Adipocyte (in vitro differentiated cells): ENCODE measurements around the gene CCDC88A.

Experiments used
- DNase-seq: peaks from one replicate; pipeline ENCODE4 v3.0.0-alpha.2; 2015; ENCODE audit warnings: low read depth
- H3K27me3 ChIP-seq: replicated peaks from 2 replicates; pipeline ENCODE4 v1.7.0; 2013; ENCODE audit warnings: mild to moderate bottlenecking, low read length, moderate library complexity; ENCODE audit not compliant: control insufficient read depth, insufficient read depth
- H3K36me3 ChIP-seq: 2 replicates; pipeline ENCODE4 v1.7.0; 2013; ENCODE audit warnings: low read length, mild to moderate bottlenecking, moderate library complexity; ENCODE audit not compliant: control insufficient read depth, insufficient read depth, severe bottlenecking
- H3K4me1 ChIP-seq: 2 replicates; pipeline ENCODE4 v1.7.0; 2013; ENCODE audit warnings: mild to moderate bottlenecking, low read length, moderate library complexity; ENCODE audit not compliant: control insufficient read depth, insufficient read depth
- H3K4me3 ChIP-seq: 2 replicates; pipeline ENCODE4 v1.7.0; 2013; ENCODE audit warnings: mild to moderate bottlenecking, low read length, moderate library complexity
- H3K9ac ChIP-seq: 2 replicates; pipeline ENCODE4 v1.7.0; 2013; ENCODE audit warnings: mild to moderate bottlenecking, low read length, moderate library complexity
- H3K9me3 ChIP-seq: 2 replicates; pipeline ENCODE4 v1.7.0; 2013; ENCODE audit warnings: mild to moderate bottlenecking, low read length, moderate library complexity; ENCODE audit not compliant: control insufficient read depth

Gene CCDC88A

DNA sequence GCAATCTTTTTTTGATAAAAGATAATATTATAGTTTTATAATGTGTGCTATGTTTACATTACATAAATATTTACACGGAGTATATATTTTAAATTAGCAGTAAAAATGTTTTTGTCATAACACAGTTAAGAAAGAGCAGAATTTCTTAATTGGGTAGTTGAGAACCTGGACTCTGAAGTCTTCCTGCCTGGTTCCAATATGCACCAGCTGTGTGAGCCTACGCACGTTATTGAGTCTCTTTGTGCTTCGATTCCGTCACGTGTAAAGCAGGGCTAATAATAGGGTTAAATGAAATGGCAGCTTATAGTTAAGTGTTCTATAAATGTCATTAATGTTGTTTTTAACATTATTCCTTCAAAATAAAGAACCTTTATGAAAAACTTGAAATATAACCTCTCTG lies 1.2 kb upstream of the CCDC88A start:
- H3K27me3 ChIP-seq: no peaks in the 10 kb centered on the region
- H3K9me3 ChIP-seq: no peaks in the 10 kb centered on the region
- H3K4me1 ChIP-seq: peaks cover 32% of the 10 kb centered on the region
- H3K9ac ChIP-seq: peak overlapping the region; percentile 93
- no peaks in the 10 kb centered on the region for H3K36me3 ChIP-seq
- no peak for DNase-seq
- H3K4me3 ChIP-seq: peak overlapping the region; percentile 96

DNA sequence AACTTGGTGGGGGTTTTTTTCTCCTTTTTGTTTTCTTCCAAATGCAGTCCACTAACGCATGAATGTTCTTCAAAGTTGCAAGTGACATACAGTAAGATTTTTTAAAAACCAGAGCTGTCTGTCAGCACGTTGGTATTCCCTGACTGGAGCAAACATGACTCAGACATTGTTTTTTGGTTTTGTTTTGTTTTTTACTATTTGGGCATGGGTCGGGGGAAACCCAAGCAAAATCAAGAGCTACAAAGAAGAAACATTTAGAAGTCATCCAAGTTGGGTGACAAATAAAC lies 726 bp upstream of the CCDC88A start:
- Histone ChIP-seq H3K4me1 (peaks cover 28% of the 10 kb centered on the region), H3K9me3 (no peaks in the 10 kb centered on the region), H3K27me3 (no peaks in the 10 kb centered on the region), H3K9ac (peak overlapping the region; percentile 93), H3K36me3 (no peaks in the 10 kb centered on the region), H3K4me3 (peak overlapping the region; percentile 96)
- peak; percentile 71 for DNase-seq

DNA sequence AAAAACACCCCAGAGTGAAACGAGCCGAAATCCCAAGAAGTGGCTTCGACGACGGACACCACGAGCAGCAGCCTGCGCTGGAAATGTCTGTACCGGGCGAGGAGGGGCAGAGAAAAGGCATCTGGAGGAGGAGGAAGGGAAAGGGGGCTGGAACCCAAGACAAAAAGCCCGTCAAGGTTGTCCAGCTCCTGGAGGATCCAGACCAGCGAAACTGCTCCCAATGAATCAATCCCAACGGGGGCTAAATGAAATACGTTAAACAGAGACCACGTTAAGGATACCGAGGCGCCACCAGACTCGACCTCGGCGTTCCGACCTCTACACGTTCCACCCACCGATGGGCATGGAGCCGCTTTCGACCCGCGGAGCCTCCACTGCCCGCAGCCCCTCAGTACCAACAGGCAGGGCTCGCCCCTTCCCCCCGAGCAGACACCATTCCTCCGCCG lies 400 bp downstream of the CCDC88A start:
- Histone ChIP-seq H3K27me3 (no peaks in the 10 kb centered on the region), H3K4me1 (peaks cover 24% of the 10 kb centered on the region), H3K36me3 (no peaks in the 10 kb centered on the region), H3K9ac (peak overlapping the region; percentile 97), H3K9me3 (no peaks in the 10 kb centered on the region), H3K4me3 (peak overlapping the region; percentile 96)
- peak; percentile 62 for DNase-seq

DNA sequence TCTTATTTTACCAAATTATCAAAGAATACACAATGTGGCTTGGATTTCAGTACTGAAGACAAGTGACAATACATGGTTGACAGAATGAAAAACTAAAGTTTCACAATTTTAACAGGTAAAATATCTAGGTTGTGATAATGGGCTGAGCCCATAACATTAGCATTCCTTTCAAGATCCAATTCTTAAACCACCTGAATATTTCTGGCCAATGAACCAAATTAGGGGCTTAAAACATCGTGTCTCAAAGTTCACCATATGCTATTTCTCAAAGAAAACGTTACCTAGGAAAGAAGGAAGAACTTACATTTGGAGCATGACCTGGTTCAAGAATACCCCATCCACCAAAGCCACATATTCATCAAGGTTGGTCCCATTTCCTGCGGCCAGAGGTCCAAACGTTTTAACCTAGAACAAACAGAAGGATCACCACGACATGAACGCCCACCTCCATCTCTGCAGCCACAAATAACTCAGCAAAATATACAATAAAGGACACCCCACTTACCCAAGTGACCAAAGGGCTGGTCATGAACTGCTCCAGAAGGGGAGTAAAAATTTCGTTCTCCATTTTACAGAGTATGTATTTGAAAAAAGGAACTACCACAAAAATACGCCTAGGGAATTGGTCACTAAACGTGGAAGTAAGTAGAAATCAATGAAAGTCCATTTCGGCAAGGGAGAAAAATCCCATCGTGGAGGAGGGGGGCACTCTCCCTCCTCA lies 984 bp downstream of the CCDC88A start:
- H3K36me3 ChIP-seq: no peaks in the 10 kb centered on the region
- no peaks in the 10 kb centered on the region for H3K27me3 ChIP-seq
- DNase-seq: no peak
- peaks cover 24% of the 10 kb centered on the region for H3K4me1 ChIP-seq
- H3K4me3 ChIP-seq: peak overlapping the region; percentile 96
- peak overlapping the region; percentile 97 for H3K9ac ChIP-seq
- no peaks in the 10 kb centered on the region for H3K9me3 ChIP-seq

DNA sequence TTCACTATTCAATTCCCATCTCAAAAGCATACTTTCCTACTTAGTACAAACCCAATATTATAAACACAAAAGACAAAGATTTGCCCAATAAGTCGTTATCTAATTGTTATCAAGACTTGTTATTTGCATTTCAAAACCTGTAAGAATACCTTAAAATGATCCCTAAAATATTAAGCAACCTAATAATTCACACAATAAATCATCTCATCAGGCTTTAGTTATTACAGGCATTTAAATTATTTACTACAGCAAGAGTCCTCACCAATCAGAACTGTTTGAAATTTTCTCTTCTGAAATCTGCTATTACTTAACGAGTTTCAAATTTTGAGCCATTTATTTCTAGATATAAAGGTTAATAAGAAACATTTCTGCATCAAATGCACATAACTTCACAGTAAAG lies 1.6 kb downstream of the CCDC88A start:
- H3K9ac ChIP-seq: peak overlapping the region; percentile 97
- no peaks in the 10 kb centered on the region for H3K9me3 ChIP-seq
- H3K4me1 ChIP-seq: peaks cover 24% of the 10 kb centered on the region
- peaks cover 6% of the 10 kb centered on the region for H3K36me3 ChIP-seq
- peak; percentile 53 for DNase-seq
- no peaks in the 10 kb centered on the region for H3K27me3 ChIP-seq
- peak overlapping the region; percentile 96 for H3K4me3 ChIP-seq

DNA sequence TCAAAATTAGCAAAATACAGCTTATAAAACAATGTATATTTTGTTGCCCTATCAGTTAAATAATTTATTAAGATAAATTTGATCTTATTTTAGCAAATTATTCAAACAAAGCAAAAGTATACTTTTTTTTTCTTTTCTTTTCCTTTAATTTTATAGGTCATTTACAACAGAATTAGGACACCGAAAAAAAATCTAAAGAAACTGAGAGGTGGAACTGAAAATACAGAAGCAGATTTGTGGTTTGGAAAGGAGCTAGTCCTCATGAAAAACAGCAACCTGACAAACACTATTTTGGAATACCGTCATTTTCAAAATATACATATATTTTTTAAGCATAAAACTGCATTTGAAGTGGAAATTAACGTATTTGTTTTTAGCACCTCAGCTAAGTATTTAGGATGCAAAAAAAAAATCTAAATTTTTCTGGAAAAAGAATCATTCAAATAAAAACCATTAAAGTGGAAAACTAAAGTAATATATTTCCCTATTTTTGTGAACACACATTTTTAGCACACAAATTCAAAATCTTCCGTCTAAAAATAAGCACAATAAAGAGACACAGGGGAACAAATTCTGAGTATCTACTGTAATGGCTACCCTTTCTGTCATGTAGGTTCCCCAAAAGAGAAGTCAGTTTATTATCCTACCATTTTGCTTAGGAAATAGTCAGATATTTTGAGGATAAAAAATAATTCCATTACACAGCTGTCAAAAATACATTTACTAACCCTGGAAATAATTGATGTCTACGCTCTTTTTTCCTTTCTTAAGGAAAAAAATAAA lies 2.7 kb downstream of the CCDC88A start:
- H3K9me3 ChIP-seq: no peaks in the 10 kb centered on the region
- peak overlapping the region; percentile 97 for H3K9ac ChIP-seq
- peak overlapping the region; percentile 96 for H3K4me3 ChIP-seq
- no peak for DNase-seq
- H3K27me3 ChIP-seq: no peaks in the 10 kb centered on the region
- H3K4me1 ChIP-seq: peaks cover 24% of the 10 kb centered on the region
- H3K36me3 ChIP-seq: peaks cover 15% of the 10 kb centered on the region

DNA sequence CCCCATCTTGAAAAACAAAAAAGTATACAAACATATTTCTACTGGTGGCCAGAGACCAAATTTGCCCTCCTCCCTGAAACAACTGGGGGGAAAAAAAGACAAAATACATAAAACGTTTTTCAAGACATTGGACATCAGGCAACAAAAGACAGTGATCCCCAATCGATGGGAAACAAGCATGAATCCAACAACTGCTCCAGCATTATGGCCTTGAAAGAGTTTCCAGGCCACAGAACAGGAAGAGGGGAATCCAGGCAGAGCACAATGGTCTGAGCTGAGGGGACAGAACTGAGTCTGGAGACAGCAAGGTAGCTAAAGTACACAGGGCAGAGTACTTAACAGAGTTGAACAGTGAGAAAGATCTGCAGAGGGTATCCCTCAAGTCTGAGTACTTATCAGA lies 4.4 kb downstream of the CCDC88A start:
- Histone ChIP-seq H3K9ac (no peak overlapping the region), H3K4me3 (no peak overlapping the region), H3K36me3 (peaks cover 21% of the 10 kb centered on the region), H3K9me3 (no peaks in the 10 kb centered on the region), H3K27me3 (no peaks in the 10 kb centered on the region), H3K4me1 (peaks cover 19% of the 10 kb centered on the region)
- DNase-seq: no peak

DNA sequence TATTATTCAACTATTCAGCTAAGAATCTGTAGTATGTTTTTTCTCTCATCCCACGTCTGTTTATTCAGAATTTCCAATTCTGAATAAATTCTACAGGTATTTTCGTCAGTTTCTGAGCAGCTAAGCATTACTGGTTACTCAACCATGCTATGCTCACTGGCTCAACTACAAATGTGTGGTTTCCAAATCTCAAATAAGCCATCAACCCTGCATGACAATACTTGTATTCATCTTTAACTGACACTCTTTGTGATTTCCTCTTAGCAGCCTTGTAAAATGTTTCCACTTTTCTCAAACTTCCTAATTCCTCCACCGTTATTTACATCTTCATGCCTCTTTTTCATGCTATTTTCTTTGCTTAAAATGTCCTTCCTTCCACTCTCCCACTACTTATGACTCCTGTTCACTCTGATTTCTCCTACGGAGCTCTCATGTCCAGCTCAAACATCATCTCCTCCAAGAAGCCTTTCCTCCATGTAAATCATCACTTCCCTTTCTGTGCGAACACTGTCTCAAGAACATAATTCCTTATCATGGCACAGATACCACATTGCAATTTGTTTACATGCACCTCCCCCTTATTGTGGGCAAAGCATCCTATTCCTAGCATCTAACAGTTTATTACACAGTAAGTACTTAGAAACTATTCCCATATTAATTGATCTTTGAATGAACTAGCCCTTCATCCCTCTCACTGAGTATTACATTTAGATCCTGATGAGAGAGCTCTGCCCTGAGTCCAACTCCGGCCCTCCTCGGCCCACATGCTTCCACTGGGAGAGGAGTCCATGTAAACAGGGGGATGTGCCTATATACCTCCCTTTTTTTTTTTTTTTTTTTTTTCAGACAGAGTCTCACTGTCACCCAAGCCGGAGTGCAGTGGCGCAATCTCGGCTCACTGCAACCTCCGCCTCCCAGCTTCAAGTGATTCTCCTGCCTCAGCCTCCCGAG lies 10.5 kb downstream of the CCDC88A start:
- Histone ChIP-seq H3K4me1 (peaks cover 8% of the 10 kb centered on the region), H3K9me3 (no peaks in the 10 kb centered on the region), H3K9ac (no peak overlapping the region), H3K27me3 (no peaks in the 10 kb centered on the region), H3K36me3 (peaks cover 40% of the 10 kb centered on the region), H3K4me3 (peak overlapping the region; percentile 43)
- no peak for DNase-seq

DNA sequence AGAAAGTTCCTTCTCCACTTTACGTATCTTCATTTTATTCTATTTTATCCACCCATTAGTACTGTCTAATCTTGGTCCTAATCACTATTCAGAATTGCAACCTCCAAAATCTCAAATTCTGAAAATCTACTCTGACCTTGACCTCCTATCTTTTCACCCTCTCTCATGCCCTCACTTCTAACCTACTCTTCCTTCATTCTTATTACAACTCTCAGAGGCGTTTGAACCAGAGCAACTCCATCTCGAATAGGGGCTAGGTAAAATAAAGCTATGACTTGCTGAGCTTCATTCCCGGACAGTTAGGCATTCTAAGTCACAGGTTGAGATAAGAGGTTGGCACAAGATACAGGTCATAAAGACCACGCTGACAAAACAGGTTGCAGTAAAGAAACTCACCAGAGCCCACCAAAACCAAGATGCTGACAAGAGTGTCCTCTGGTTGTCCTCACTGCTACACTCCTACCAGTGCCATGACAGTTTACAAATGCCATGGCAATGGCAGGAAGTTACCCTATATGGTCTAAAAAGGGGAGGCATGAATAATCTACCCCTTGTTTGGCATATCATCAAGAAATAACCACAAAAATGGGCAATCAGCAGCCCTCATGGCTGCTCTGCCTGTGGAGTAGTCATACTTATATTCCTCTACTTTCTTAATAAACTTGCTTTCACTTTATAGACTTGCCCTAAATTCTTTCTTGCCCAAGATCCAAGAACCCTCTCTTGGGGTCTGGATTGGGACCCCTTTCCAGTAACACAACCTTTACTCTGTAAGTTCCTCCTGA lies 11.4 kb downstream of the CCDC88A start:
- Histone ChIP-seq H3K36me3 (peaks cover 41% of the 10 kb centered on the region), H3K9ac (no peak overlapping the region), H3K4me1 (peaks cover 8% of the 10 kb centered on the region), H3K9me3 (no peaks in the 10 kb centered on the region), H3K4me3 (peak overlapping the region; percentile 43), H3K27me3 (no peaks in the 10 kb centered on the region)
- no peak for DNase-seq

DNA sequence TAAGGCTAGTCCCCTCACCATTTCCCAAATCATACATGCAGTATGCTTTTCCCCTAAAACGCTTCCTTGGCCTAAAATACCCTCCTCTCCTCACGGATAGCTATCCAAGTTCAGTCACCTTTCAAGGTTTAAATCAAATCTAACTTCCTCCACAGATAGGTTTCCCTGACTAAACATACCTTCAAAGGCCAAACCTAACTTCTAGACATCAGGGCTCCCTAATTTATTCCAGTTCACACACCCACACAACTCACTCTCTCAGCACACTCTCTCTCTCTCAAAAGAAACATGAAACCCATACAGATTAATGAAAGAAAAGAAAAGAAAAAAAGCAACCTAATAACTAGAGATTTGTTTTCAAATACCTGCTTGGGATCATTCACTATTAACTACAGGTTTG lies 14.5 kb downstream of the CCDC88A start:
- Histone ChIP-seq H3K4me3 (no peak overlapping the region), H3K36me3 (peaks cover 31% of the 10 kb centered on the region), H3K27me3 (no peaks in the 10 kb centered on the region), H3K9ac (no peak overlapping the region), H3K4me1 (peaks cover 8% of the 10 kb centered on the region), H3K9me3 (no peaks in the 10 kb centered on the region)
- DNase-seq: no peak
